ENCODE measurements around the gene DOC2A.
"Not testable (repeated sequence)": the region's sequence is repeated elsewhere in the genome, so short reads cannot be mapped to it uniquely, and the experiment has no call there.

Gene DOC2A

DNA sequence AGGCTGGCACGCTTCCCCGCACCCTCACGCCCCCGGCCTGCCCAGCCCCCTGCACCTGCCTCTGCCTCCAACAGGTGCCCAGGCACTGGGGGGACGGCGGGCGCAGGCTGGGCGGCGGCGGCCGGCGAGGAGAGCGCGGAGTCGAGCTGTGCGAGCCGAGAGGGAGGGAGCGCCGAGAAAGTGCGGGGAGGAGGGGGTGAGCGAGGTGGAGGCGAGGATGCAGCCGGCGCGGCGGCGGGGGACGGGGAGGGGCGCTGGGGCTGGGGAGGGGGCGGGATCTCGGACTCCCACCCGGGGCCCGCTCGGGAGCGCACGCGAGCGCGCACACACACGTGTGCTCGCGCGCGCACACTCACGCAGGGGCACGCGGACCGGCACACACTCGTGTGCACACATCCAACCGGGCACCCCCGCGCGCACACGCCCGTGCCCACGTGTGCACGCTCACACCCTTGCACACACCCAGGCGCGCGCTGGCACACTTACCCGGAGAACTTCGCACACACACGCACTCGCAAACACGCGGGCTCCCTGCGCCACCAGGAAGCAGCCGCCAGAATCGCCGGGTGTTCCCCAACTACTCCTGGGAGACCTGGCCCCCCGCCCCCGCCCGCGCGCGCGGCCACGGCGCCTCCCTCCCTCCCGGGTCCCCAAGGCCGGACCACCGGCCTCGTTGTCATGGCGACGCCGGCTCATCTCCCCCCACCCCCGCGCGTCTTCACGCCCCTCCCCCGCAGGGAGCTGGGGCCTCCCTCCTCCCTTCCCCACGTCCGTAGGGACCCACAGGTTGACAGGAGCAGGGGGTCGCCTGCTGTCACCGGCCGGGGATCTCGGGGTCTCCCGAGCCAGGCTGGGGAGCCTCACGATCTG lies at the start of gene DOC2A:
Gene DOC2A, minus strand, starts transcription at position 184 of the 870 bp plus-strand sequence. CDS start 805 bp downstream, outside the sequence.
- DNase-seq (ENCODE audit: low read depth in 2 of 2), result no peak

DNA sequence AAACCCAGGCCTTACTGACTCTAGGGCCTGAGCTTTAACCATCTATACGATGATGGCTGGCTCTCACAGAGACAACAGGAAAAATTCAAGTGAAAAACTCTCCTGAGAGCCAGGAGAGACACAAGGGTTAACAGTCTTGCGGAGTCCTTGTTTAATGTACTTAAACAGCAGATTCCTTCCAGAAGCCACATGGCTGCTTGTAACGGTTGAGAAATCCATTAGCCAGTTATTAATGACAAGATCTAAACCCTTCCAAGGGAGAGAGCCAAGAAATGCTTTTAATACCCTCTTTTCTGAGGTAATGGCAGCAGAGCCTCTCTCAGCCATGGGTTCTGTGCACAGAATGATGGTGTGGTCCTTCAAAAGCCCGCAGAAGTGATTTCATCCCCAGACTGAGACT lies 49.5 kb upstream of the DOC2A start:
- no peak for DNase-seq (ENCODE audit: low read depth in 2 of 2)

- no peak for DNase-seq (ENCODE audit: low read depth in 2 of 2)
These were observed 44.2 kb upstream of the DOC2A start for GRCh38 chr16:30054959-30055553.

DNA sequence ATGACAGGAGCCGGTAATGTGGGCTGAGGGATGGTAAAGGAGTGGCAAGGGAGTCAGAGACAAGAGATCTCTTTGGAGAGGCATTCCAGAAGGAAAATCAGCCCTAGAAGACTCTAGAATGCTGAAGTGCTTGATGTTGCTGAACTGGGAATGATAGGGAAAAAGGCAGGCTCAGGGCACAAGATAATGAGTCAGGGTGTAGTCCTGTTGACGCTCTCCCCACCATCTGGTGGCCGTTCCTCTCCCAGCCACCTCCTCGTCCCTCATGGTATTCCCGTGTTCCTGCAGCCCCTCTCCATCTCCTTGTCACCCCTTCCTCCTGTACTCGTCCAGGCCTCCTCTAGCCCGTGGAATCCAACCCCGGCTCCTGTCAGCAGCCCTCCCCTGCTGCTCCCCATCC lies 43.6 kb upstream of the DOC2A start:
- DNase-seq (ENCODE audit: low read depth in 2 of 2), result no peak

GRCh38 chr16:30053376-30054015 lies 42.7 kb upstream of the DOC2A start:
- DNase-seq (ENCODE audit: low read depth in 2 of 2), result no peak

DNA sequence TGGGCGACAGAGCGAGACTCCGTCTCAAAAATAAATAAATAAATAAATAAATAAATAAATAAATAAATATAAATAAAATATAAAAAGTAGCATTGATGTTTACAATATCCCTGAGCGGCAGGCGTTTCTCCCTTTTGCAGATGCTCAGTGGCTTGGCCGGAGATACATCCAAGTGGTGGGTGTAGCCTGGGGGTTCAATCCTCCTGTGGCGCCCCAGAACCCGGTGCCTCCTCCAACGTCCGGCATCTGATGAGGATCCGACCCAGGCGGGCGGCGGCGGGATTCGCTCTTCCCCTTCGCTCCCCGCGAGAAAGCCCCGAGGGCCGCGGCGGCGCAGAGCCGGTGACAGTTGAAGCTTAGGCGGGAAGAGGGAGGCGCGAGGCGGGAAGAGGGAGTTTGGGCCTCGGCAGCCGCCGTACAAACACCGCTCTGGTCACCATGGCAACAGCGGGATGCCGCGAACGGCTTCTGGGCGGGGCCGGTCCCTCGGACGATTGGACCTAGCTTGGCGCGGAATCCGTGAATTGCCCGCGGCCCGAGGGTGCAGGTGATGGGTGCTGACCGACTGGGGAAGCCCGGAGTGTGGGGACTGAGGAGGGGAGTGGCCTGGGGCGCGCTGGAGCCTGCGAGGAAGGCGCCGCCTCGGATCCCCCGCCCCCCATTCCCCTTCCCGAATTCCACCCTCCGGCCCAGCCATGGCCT lies 42.0 kb upstream of the DOC2A start:
- peak; percentile 73 to 78 for DNase-seq (ENCODE audit: low read depth in 2 of 2)

DNA sequence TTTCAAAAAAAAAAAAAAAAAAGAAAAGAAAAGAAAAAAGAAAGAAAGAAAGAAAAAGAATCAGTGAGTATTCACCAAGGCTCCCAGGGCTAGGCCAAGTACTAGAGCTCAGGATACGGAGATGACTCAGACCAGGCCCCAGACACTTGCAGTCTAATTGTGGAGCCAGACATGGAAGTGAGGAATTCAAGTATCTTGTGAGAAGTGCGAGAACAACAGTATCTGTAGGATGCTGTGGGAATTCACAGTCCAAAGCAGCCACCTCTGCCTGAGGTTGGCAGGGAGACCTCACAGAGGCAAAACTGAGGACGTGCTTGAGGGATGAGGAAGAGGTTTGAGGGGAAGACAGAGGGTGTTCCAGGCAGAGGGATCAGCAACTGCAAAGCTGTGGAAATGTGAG lies 40.7 kb upstream of the DOC2A start:
- DNase-seq (ENCODE audit: low read depth in 2 of 2), result no peak

DNA sequence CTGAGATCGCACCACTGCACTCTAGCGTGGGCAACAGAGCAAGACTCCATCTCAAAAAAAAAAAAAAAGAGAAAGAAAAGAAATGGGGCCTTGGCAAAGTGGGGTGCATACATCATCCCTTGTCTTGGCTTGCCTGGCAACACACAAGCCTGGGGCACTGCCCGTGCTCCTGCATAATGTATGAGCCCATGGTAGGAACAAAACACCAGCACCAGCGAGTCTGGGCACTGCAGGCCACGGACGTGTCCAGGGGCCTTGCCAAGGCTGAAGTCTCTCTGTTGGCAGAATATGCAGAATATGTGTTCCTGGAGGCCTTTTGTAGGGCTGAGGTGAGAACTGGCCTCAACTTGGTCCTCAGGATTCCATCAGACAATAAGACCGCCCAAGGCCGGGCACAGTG lies 39.0 kb upstream of the DOC2A start:
- DNase-seq (ENCODE audit: low read depth in 2 of 2), result no peak

DNA sequence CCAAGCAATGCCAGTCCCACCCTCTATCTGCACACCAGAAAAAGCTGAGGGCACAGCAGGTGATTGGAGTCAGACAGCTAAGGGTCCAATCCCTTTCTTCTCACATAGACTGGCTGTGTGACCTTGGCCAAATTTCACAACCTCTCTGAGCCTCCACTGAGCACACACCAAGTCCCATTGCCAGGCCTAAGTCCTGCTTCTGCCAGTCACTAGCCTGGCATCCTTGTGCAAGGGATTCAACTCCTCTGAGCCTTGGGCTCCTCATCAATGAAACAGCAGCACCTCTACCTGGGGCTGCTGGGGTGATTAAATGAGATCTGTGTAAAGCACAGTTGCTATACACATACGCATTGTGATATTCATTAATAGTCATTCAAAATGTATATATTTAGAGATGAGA lies 35.8 kb upstream of the DOC2A start:
- DNase-seq (ENCODE audit: low read depth in 2 of 2), result no peak

DNA sequence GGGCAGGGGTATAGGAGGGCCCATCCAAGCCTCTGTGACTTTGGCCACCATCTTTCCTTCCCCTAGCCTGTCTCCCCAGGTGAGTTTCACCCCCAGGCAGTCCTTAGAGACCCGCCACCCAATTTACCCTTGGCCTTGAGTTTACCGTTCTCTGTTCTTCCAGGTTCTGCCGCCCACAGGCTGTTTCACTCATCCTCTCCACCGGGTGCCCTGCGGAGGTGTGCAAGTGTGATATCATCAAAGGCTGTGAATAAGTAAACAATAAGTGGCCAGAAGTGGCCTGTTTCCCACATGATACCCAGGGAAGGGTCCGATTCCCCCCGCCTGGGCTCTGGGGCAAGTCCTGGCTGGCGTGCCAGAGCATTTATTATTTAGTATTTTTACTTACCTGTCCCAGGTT lies 35.4 kb upstream of the DOC2A start:
- DNase-seq (ENCODE audit: low read depth in 2 of 2), result no peak

DNA sequence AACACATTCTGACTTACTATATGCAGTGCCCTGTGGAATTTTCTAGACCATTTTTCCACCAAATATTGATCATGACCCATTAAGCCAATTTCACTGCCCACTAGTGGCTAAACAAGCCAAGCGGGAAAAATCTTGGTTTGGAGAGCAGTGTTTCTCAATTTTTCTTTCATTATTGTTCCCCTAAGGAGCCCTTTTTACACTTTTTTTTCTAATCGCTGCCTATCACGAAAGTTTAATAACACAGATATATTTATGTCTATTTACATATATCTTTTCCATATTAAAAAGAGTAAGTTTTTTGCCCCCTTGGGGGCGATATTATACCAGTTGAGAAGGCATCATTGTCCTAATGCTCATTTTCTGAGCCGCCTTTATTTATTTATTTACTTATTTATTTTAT lies 31.0 kb upstream of the DOC2A start:
- no peak for DNase-seq (ENCODE audit: low read depth in 2 of 2)

GRCh38 chr16:30040690-30041089 lies 29.9 kb upstream of the DOC2A start:
- DNase-seq (ENCODE audit: low read depth in 2 of 2), result not testable (repeated sequence)

GRCh38 chr16:30040221-30040620 lies 29.4 kb upstream of the DOC2A start:
- DNase-seq (ENCODE audit: low read depth in 2 of 2), result no peak

DNA sequence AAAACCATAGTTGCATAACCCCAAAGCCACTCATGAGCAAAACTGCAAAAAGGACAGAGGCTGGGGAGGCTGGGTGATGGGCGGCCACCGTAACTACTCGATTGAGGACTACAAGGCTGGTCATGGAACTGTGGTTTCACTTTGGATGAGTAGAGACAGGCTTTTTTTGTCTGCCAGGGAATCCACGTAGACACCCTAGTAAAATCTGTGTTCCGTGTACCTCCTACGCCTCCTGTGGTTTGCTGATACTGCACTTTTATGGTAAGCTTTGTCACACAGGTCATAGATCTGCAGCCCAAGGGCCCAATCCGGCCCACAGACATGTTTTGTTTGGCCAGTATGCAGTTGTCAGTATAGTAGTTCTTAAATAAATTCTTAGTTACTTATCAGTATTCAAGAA lies 22.4 kb upstream of the DOC2A start:
- no peak for DNase-seq (ENCODE audit: low read depth in 2 of 2)

GRCh38 chr16:30032083-30032819 lies 21.4 kb upstream of the DOC2A start:
- peak; percentile 18 to 33 for DNase-seq (ENCODE audit: low read depth in 2 of 2)

GRCh38 chr16:30031477-30031918 lies 20.7 kb upstream of the DOC2A start:
- no peak for DNase-seq (ENCODE audit: low read depth in 2 of 2)

DNA sequence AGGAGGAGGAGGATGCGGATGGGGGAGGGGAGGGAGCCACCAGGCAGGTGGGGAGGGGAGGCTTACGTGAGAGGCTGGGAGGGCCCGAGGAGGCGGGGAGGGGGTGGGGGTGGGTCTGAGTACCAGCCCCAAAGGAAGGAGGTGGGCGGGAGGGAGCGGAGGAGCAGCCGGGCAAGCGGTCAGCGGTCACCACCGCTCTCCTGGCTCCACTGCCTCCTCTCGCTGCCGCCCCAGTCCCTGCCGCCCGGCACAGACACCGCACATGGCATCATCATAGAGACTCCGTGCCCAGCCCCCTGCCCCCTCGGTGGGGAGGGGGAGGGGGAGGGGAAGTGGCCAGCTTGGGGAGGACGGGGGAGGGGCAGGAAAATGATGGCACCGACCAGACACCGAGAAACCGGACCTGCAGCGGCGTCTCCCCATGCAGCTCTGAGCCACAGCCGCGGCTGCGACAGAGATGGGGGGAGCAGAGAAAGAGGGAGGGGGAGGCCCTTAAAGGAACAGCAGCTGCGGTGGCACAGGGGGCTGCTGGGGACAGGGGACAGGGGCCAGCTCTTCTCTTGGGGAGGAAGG lies 20.1 kb upstream of the DOC2A start, which contains the start of gene TLCD3B:
Gene TLCD3B, minus strand, starts transcription at position 431 of the 573 bp plus-strand sequence. CDS start 744 bp downstream, outside the sequence.
- DNase-seq (ENCODE audit: low read depth in 2 of 2), result no peak

DNA sequence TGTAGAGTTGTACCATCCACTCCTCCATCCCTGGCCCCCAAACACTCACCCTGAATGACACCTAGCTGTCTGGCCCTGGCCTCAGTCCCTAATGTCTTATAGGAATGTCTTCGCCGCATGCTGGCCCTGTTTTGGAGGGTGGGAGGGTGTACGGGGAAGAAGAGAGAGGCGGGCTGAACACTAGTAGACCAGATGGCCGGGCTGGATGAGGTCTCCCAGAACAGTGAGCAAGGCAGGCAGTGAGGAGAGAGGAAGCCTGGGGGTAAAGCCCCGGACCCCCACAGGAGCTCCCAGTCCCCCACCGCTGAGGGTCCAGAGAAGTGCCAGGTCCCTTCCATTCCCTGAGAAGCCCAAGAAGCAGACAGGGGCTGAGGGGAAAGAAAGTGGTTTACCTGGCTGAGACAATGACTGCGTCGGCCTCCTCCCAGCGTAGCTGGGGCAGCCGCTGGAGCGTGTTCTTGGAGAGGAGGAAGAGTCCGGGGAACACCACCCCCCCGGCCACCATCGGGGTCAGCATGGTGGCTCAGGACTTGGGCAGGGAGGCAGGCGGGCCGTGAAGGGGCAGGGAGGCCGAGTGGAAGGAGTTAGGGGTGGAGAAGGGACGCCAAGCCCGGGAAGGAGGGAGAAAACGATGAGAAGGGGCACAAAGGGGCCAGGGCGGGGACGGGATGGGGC lies 19.3 kb upstream of the DOC2A start:
- no peak for DNase-seq (ENCODE audit: low read depth in 2 of 2)

- DNase-seq (ENCODE audit: low read depth in 2 of 2), result no peak
These were observed 17.7 kb upstream of the DOC2A start for GRCh38 chr16:30028438-30029076.

Data from activated CD8-positive, alpha-beta memory T cell treated with anti-CD3 and anti-CD28 coated beads for 4 hours (primary cell).